SIG-M5 treated with dmso at 0.1 percent for 504 hours (cell line): ENCODE data around the gene KLHDC8B.

Experiments
- DNase-seq: peaks from one replicate; lab custom pipeline; 2025; ENCODE audit not compliant: unreplicated experiment; lab: John Stamatoyannopoulos, UW

KLHDC8B gene

GRCh38 chr3:49171119-49171774, at the start of gene KLHDC8B:
KLHDC8B (plus strand) TSS chr3:49171598; CDS start chr3:49172770, 1,172 bp downstream.
- DNase-seq = peak; percentile 59

- DNase-seq = no peak
Measured at GRCh38 chr3:49122022-49122421, 49.4 kb upstream of the KLHDC8B start.

DNA sequence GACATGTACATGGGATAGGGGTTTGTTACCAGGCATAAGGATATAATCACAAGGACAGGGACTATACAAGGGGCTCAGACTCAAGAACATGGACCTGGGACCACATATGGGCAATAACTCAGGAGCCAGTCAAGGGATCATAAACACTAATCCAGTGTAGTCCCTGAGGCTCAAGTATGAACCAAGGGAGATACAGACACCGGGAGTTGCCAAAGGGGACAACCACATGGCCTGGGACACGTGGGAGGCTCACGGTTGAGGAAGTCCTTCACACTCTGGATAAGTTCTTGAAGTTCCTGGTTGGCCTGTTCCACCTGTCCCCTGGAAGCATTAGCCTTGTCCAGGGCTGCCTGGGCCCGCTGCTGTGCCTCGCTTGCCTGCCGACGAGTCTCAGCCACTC, 48.9 kb upstream of the KLHDC8B start:
- DNase-seq = no peak

DNA sequence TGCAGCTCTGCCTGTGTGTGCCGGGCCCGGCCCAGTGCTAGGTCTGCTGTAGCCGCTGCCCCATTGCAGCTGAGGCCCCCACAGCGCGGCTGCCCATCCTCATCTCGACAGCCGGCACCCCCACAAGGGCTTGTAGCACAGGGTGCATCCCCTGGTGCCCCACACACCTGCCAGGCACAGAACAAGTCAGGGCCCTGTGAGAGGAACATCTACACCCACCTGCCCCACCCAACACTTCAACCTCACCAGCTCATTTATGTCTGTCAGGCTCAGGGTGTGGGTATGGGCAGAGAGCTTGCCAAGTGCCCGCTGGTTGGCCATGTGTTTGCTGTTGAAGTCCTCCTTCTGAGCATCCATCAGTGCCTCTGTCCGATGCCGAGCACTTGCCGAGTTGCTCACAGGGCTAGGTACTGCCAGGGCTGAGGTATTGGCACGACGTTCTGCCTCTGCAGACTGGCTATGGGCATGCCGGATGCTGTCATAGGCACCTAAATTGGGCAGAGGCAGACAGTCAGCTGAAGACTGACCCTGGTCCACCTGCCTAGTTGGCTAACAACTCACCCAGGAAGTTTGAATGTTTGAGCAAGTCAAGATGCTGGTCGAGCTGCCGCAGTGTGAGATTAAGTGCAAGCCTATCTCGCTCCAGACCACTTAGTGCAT, 48.4 kb upstream of the KLHDC8B start:
- no peak for DNase-seq

DNA sequence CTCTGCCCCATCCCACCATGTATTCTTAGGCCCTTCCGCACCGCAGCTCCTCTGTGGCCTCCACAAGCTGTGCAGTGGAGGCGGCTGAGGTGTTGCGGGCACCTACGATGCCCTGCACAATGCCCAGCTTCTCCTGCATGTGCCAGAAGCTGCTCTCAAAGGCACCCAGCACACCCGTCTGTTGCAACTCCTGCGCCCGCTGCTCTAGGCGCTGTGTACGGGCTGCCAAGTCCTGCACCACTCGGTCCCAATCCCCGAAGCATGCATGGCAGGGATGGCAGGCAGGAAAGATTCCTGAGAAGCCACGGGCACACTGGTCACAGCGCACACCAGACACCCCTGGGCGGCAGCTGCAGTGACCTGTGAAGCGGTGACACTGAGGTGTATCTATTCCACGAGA, 47.7 kb upstream of the KLHDC8B start:
- DNase-seq = no peak

GRCh38 chr3:49124203-49124602, 47.2 kb upstream of the KLHDC8B start:
- no peak for DNase-seq

GRCh38 chr3:49124991-49125670, 46.3 kb upstream of the KLHDC8B start:
- no peak for DNase-seq

DNA sequence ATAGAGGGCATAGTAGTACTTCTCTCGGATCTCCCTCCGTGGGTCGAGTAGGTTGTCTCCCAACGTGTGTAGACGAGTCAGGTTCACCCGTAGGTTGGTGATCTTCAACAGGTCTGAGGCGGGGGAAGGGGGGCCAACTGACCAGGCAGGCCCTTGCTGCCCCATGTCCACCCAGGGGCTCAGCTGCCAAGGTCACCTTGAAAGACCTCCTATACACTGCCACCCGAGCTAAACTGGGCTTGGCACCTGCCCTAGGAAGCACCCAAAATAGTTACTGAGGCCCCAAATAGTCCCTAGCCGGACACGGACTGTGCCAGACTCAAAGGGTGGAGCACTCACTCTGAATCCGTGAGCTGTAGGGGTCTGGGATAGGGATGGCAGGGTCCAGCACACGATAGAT, 40.4 kb upstream of the KLHDC8B start:
- DNase-seq = no peak

- no peak for DNase-seq
Measured at GRCh38 chr3:49131576-49131975, 39.8 kb upstream of the KLHDC8B start.

GRCh38 chr3:49132073-49132436, 39.3 kb upstream of the KLHDC8B start:
- DNase-seq = no peak

DNA sequence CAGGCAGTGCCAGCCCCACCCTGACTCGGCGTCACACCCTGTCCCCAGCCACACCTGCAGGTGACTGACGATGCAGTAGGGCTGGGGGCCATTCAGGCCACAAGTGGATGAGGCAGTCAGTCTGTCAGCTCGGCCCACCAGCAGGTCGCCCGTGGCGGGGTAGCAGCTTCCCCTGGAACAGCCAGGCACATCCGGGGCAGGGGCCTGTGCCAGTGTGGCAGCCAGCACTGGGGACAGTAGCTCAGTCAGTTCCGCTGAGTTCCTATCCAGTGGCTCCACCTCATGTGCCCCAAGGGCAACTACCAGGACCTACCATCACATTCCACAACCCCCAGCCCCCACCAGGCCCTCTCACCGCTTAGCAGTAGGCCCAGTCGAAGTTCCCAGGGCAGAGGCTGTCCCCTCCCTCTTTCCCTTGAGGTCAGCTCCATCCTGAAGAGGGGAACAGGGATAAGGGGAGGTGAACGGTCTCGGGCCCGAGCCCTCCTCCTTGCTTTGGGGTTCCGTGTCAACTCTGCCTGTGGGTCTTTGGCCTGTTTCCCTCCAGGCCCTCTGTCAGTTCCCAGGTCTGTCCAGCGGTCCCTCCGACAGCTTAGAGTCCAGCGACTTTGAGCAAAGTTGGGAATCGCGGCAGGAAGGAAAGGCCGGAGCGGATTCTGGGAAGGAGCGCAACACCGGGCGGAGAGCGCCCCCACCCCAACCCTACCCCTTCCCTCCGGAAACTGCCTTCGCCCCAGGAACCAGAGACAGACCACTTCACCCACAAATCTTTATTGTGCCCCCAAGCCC, 38.8 kb upstream of the KLHDC8B start, which contains the start of gene LAMB2:
Gene LAMB2, minus strand, starts transcription at position 614 of the 789 bp plus-strand sequence. Its CDS starts 183 bp downstream, at position 431.
- no peak for DNase-seq

GRCh38 chr3:49133226-49133951, 38.0 kb upstream of the KLHDC8B start:
- DNase-seq = no peak

GRCh38 chr3:49134471-49135265, 36.7 kb upstream of the KLHDC8B start:
- DNase-seq = no peak

GRCh38 chr3:49135499-49135898, 35.9 kb upstream of the KLHDC8B start:
- no peak for DNase-seq

GRCh38 chr3:49140080-49140479, 31.3 kb upstream of the KLHDC8B start:
- no peak for DNase-seq

DNA sequence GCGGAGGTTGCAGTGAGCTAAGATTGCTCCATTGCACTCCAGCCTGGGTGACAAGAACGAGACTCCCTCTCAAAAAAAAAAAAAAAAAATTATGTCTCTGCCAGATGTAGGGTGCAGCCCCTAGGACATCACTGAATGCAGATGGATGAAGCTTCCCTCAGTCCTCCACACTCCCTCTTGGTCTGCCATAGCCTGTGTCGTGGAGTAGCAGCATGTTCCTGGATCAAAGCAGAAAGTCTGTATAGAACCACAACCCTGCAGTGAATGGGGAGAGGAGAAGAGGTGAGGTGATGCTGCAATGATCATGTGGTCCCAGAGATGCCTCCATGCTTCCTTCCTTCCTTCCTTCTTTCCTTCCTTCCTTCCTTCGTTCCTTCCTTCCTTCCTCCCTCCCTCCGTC, 23.2 kb upstream of the KLHDC8B start:
- DNase-seq = no peak

GRCh38 chr3:49151610-49152009, 19.8 kb upstream of the KLHDC8B start:
- DNase-seq = no peak

- DNase-seq = no peak
Measured at GRCh38 chr3:49153349-49153912, 18.0 kb upstream of the KLHDC8B start.

DNA sequence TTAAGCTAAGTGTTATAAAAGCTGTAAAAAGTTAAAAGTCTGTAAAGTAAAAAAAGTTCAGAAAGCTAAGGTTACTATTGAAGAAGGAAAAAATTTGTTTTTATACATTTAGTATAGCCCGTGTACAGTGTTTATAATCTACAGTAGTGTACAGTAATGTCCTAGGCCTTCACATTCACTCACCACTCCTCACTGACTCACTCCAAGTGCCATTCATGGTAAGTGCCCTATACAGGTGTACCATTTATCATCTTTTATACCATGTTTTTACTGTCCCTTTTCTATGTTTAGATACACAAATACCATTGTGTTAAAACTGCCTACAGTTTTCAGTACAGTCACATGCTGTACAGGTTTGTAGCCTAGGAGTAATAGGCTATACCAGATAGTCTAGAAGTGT, 14.1 kb upstream of the KLHDC8B start:
- DNase-seq = no peak
